ENCODE data around the gene PRDM16.
A peak's percentile ranks its signal among the peaks of the same experiment; 100 is the strongest.

PRDM16 gene

DNA sequence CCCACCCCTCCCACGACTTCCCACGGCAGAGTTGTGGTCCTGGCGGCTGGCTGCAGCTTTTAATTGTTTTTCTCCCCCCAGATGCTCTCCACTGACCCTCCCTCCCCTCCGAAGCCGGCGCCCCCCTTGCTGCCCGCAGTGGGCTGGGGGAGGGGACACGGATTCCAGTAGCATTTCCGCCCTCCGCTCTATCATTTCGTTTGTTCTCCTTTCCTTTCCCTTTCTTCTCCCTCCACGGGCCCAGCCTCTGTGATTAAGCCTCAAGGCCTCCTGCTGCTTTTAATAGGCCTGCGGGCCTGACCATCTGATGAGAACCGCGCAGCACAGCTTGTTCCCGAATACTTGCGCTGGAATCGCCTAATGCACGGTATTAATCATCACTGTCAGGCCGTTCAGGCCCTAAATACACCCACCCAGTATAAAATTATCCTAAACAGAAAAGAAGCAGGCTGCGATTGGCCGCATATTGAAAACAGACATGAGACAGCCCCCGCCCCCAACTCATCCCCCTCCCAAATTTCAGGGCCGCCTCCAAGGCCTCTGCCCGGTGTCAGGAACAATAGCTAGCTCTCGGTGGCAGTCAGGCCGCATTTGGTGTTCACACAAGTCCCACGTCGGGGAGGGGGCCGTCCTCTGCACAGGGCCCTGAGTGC lies 283.4 kb downstream of the PRDM16 start:
- Histone ChIP-seq H3K36me3 (no peaks in the 10 kb centered on the region), H3K27ac (no peak overlapping the region), H3K27me3 (ENCODE audit: insufficient read depth, low read depth, severe bottlenecking) (no peaks in the 10 kb centered on the region), H3K9me3 (ENCODE audit: severe bottlenecking) (no peaks in the 10 kb centered on the region), H3K4me3 (ENCODE audit: low read depth, low read length) (no peak overlapping the region)
- DNase-seq = peak; percentile 65
- TF ChIP-seq, protein P1, sequence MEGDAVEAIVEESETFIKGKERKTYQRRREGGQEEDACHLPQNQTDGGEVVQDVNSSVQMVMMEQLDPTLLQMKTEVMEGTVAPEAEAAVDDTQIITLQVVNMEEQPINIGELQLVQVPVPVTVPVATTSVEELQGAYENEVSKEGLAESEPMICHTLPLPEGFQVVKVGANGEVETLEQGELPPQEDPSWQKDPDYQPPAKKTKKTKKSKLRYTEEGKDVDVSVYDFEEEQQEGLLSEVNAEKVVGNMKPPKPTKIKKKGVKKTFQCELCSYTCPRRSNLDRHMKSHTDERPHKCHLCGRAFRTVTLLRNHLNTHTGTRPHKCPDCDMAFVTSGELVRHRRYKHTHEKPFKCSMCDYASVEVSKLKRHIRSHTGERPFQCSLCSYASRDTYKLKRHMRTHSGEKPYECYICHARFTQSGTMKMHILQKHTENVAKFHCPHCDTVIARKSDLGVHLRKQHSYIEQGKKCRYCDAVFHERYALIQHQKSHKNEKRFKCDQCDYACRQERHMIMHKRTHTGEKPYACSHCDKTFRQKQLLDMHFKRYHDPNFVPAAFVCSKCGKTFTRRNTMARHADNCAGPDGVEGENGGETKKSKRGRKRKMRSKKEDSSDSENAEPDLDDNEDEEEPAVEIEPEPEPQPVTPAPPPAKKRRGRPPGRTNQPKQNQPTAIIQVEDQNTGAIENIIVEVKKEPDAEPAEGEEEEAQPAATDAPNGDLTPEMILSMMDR (IDR thresholded peaks at IDR 0.05; ENCODE audit: low read depth, low read length) = no peak

DNA sequence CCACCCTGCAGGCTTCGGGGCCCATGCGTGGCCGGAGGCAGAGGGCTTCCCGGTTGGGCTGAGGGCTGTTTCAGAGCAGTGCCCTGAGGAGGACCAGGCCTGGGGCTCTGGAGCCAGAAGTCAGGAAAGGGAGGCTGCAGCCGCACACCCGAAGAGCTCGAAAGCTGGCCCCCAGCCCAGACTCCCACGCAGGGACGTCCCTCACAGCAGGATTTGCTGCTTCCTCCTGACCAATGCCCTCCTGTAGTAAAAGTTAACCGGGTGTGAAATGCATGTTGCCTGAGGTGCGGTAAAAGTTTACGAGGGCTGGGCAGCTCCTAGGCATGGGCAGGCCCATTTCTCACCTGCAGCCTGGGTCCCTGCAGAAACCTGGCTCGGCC lies 283.9 kb downstream of the PRDM16 start:
- H3K27ac ChIP-seq = no peak overlapping the region
- no peaks in the 10 kb centered on the region for H3K36me3 ChIP-seq
- H3K27me3 ChIP-seq (ENCODE audit: insufficient read depth, low read depth, severe bottlenecking) = no peaks in the 10 kb centered on the region
- no peaks in the 10 kb centered on the region for H3K9me3 ChIP-seq (ENCODE audit: severe bottlenecking)
- no peak overlapping the region for H3K4me3 ChIP-seq (ENCODE audit: low read depth, low read length)
- no peak for DNase-seq
- TF ChIP-seq, protein P1 (IDR thresholded peaks at IDR 0.05; ENCODE audit: low read depth, low read length) = no peak

DNA sequence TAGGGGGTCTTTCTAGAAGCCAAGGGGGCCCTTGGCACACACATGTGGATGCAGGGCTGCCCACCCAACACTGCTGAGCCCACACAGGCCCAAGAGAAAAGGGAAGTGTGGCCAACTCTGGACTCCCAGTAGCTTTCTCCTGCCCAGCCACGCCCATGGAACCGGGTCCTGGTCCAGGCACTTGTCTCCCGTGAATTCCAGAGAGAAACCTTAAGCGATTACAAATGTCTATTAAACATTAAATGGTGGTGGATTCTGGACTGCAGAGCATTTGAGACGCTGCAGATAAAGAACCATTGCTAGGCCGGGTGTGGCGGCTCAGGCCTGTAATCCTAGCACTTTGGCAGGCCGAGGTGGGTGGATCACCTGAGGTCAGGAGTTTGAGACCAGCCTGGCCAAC lies 284.9 kb downstream of the PRDM16 start:
- Histone ChIP-seq H3K4me3 (ENCODE audit: low read depth, low read length) (no peak overlapping the region), H3K36me3 (no peaks in the 10 kb centered on the region), H3K27ac (no peak overlapping the region), H3K9me3 (ENCODE audit: severe bottlenecking) (no peaks in the 10 kb centered on the region), H3K27me3 (ENCODE audit: insufficient read depth, low read depth, severe bottlenecking) (no peaks in the 10 kb centered on the region)
- TF ChIP-seq, protein P1 (IDR thresholded peaks at IDR 0.05; ENCODE audit: low read depth, low read length) = no peak
- DNase-seq = no peak

DNA sequence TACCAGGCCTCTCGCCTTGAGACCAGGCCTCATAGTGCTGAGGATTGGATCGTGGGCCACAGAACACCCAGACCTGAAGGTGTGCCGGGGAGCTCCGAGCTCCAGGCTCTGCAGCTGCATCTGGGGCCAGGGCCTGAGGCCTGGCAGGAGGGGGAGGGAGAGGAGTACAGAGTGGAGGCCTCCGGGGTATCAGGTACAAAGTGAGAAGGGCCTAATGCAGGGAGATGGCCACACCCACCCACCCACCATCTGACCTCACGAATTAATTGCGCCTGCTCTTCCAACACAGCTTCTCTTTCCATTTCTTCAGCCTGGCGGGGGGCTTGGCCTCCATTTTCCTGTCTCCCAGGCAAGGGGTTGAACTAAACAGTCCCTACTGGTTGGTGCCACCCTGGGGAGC lies 286.1 kb downstream of the PRDM16 start:
- Histone ChIP-seq H3K4me3 (ENCODE audit: low read depth, low read length) (no peak overlapping the region), H3K9me3 (ENCODE audit: severe bottlenecking) (no peaks in the 10 kb centered on the region), H3K27ac (no peak overlapping the region), H3K27me3 (ENCODE audit: insufficient read depth, low read depth, severe bottlenecking) (no peaks in the 10 kb centered on the region), H3K36me3 (no peaks in the 10 kb centered on the region)
- TF ChIP-seq, protein P1 (IDR thresholded peaks at IDR 0.05; ENCODE audit: low read depth, low read length) = no peak
- DNase-seq = no peak

DNA sequence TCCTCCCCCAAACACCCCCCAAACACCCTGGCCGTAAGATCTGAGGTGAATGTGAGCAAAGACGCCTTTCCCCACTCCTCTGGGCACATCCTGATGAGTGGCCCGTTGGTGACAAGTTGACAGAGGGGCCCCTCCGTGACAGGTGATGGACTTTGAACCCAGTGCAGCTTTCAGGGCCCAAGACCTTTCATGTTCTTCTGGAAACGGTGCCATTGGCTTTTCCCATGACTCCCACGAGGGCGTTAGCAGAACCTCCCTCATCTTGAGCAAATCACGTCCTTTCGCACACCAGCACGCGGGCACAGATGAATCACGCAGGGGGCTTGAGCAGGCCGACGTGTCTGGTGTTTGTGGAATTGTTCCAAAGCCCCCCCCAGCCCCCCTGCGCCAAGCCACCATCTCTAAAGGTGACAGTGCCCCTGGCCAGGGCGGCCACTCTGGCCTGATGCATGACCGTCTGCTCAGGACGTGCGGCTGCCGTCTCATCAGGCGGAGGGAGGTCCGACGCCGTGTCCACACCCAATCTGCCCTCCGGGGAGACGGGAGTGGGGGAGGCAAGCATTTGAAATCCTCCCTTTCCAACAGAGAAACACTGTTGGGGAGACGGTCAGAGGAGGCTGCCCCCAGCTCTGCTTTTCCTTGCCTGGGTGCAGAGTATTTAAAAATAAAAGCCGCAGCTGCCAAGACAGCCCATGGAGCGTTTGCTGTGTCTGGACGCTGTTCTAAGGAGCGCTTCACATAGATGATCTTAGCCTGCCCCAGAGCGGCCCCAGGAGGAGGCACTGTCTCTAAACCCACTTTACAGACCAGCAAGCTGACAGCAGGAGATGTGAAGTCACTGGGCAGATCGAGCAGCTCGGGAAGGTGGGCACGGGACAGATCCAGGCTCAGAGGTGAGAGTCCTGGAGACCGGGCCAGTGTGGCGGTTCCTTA lies 287.2 kb downstream of the PRDM16 start:
- H3K36me3 ChIP-seq = no peaks in the 10 kb centered on the region
- TF ChIP-seq, protein P1 (IDR thresholded peaks at IDR 0.05; ENCODE audit: low read depth, low read length) = no peak

More for the DNA sequence above, 287.2 kb downstream of the PRDM16 start:
- H3K27ac ChIP-seq = no peak overlapping the region
- H3K9me3 ChIP-seq (ENCODE audit: severe bottlenecking) = no peaks in the 10 kb centered on the region
- H3K4me3 ChIP-seq (ENCODE audit: low read depth, low read length) = no peak overlapping the region
- H3K27me3 ChIP-seq (ENCODE audit: insufficient read depth, low read depth, severe bottlenecking) = no peaks in the 10 kb centered on the region
- DNase-seq = no peak

Data from WERI-Rb-1 (cell line).